Measurements from ENCODE around the gene BRD9.
"Not testable (repeated sequence)": the region's sequence is repeated elsewhere in the genome, so short reads cannot be mapped to it uniquely, and the experiment has no call there.

BRD9 gene

GRCh38 chr5:845676-846601 lies 46.7 kb downstream of the BRD9 start:
- not testable (repeated sequence) for H3K36me3 ChIP-seq (ENCODE audit: control insufficient read depth, insufficient read depth, low read length); DNase-seq (ENCODE audit: extremely low read depth, insufficient read length); H3K27me3 ChIP-seq (replicated peaks; ENCODE audit: control insufficient read depth, insufficient read depth, low read length); H3K4me3 ChIP-seq (replicated peaks; ENCODE audit: low read depth, low read length)

GRCh38 chr5:845031-845675 lies 47.4 kb downstream of the BRD9 start:
- DNase-seq (ENCODE audit: extremely low read depth, insufficient read length): not testable (repeated sequence)

DNA sequence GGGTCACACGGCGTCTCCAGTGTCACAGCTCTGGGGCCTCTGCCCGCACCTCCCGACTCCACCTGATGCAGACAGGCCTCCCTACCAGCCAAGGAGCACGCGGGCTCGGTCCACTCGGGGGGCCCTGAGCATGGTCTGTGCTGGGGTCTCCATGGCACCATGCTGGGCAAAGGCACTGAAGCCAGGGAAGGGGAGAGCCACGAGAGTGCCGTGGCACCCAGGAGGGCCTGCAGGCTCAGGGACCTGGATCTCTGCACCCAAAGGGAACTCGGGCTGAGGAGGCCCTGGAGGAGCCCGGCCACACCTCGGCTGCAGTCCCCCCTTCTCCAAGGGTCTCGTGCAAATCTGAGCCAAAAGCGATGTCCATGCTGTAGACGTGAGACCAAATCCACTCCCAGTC lies 48.2 kb downstream of the BRD9 start:
- not testable (repeated sequence) for H3K27me3 ChIP-seq (replicated peaks; ENCODE audit: control insufficient read depth, insufficient read depth, low read length); H3K36me3 ChIP-seq (ENCODE audit: control insufficient read depth, insufficient read depth, low read length); H3K4me3 ChIP-seq (replicated peaks; ENCODE audit: low read depth, low read length)
- peak; percentile 0 for DNase-seq (ENCODE audit: extremely low read depth, insufficient read length)

More at GRCh38 chr5:845031-845675, 47.4 kb downstream of the BRD9 start:
- not testable (repeated sequence) for H3K36me3 ChIP-seq (ENCODE audit: control insufficient read depth, insufficient read depth, low read length); H3K4me3 ChIP-seq (replicated peaks; ENCODE audit: low read depth, low read length); H3K27me3 ChIP-seq (replicated peaks; ENCODE audit: control insufficient read depth, insufficient read depth, low read length)

- not testable (repeated sequence) for H3K27me3 ChIP-seq (replicated peaks; ENCODE audit: control insufficient read depth, insufficient read depth, low read length); H3K36me3 ChIP-seq (ENCODE audit: control insufficient read depth, insufficient read depth, low read length); H3K4me3 ChIP-seq (replicated peaks; ENCODE audit: low read depth, low read length); DNase-seq (ENCODE audit: extremely low read depth, insufficient read length)
Observed at GRCh38 chr5:843926-844325, 48.7 kb downstream of the BRD9 start.

GRCh38 chr5:843371-843770 lies 49.2 kb downstream of the BRD9 start:
- not testable (repeated sequence) for H3K4me3 ChIP-seq (replicated peaks; ENCODE audit: low read depth, low read length); H3K27me3 ChIP-seq (replicated peaks; ENCODE audit: control insufficient read depth, insufficient read depth, low read length); DNase-seq (ENCODE audit: extremely low read depth, insufficient read length); H3K36me3 ChIP-seq (ENCODE audit: control insufficient read depth, insufficient read depth, low read length)

DNA sequence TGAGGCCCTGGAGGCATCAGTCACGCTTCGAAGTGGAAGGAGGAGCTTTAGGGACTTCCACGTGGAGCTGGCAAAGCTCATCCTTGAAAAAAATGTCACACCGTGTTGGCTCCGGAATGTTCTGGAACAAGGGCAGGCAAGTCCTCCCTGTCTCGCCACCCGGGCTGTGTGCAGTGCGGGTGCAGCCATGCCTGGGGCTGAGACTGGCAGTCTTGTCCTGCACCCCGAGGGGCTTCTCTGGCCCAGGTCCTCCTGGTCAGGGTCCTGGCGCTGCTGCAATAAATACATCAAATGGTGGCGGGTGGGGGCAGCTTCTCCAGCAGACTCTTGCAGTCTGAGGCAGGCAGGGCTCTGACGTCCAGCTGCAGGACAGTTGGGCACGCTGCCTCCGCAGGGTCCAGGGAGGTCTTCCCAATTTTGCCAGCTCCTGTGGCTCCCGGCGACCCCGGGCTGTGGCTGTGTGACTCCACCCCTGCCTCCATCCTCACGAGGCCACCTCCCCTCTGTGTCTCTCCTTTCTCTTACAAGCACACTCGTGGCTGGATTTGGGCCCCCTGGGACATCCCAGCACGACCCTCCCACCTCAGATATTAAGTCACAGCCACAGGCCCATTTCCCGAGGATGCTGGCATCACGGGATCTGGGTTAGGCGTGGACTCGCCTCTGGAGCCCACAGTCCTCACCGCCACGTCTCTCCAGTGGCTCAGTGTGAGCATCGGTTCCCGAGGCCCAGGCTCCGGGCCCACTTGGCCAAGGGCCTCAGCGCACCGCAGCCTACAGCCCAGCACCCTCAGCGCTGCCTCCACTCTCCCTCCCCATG lies 50.0 kb downstream of the BRD9 start:
- H3K36me3 ChIP-seq (ENCODE audit: control insufficient read depth, insufficient read depth, low read length); H3K27me3 ChIP-seq (replicated peaks; ENCODE audit: control insufficient read depth, insufficient read depth, low read length); DNase-seq (ENCODE audit: extremely low read depth, insufficient read length); H3K4me3 ChIP-seq (replicated peaks; ENCODE audit: low read depth, low read length): not testable (repeated sequence)

- not testable (repeated sequence) for DNase-seq (ENCODE audit: extremely low read depth, insufficient read length); H3K4me3 ChIP-seq (replicated peaks; ENCODE audit: low read depth, low read length); H3K27me3 ChIP-seq (replicated peaks; ENCODE audit: control insufficient read depth, insufficient read depth, low read length); H3K36me3 ChIP-seq (ENCODE audit: control insufficient read depth, insufficient read depth, low read length)
Observed at GRCh38 chr5:841531-842401, 50.8 kb downstream of the BRD9 start.

DNA sequence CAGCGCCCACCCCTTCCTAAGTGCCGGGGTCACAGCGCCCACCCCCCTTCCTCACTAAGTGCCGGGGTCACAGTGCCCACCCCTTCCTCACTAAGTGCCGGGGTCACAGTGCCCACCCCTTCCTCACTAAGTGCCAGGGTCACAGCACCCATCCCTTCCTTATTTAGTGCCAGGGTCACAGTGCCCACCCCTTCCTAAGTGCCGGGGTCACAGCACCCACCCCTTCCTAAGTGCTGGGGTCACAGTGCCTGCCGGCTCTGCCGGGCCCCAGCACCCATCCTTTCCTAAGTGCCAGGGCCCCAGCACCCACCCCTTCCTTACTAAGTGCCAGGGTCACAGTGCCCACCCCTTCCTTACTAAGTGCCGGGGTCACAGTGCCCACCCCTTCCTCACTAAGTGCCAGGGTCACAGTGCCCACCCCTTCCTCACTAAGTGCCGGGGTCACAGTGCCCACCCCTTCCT lies 51.6 kb downstream of the BRD9 start:
- H3K4me3 ChIP-seq (replicated peaks; ENCODE audit: low read depth, low read length); DNase-seq (ENCODE audit: extremely low read depth, insufficient read length); H3K27me3 ChIP-seq (replicated peaks; ENCODE audit: control insufficient read depth, insufficient read depth, low read length); H3K36me3 ChIP-seq (ENCODE audit: control insufficient read depth, insufficient read depth, low read length): not testable (repeated sequence)

GRCh38 chr5:840118-840973 lies 52.3 kb downstream of the BRD9 start:
- not testable (repeated sequence) for DNase-seq (ENCODE audit: extremely low read depth, insufficient read length); H3K4me3 ChIP-seq (replicated peaks; ENCODE audit: low read depth, low read length); H3K36me3 ChIP-seq (ENCODE audit: control insufficient read depth, insufficient read depth, low read length); H3K27me3 ChIP-seq (replicated peaks; ENCODE audit: control insufficient read depth, insufficient read depth, low read length)

GRCh38 chr5:838431-838851 lies 54.2 kb downstream of the BRD9 start:
- not testable (repeated sequence) for DNase-seq (ENCODE audit: extremely low read depth, insufficient read length); H3K27me3 ChIP-seq (replicated peaks; ENCODE audit: control insufficient read depth, insufficient read depth, low read length); H3K36me3 ChIP-seq (ENCODE audit: control insufficient read depth, insufficient read depth, low read length); H3K4me3 ChIP-seq (replicated peaks; ENCODE audit: low read depth, low read length)

GRCh38 chr5:837621-838121 lies 54.9 kb downstream of the BRD9 start:
- not testable (repeated sequence) for H3K27me3 ChIP-seq (replicated peaks; ENCODE audit: control insufficient read depth, insufficient read depth, low read length); H3K4me3 ChIP-seq (replicated peaks; ENCODE audit: low read depth, low read length); H3K36me3 ChIP-seq (ENCODE audit: control insufficient read depth, insufficient read depth, low read length); DNase-seq (ENCODE audit: extremely low read depth, insufficient read length)

DNA sequence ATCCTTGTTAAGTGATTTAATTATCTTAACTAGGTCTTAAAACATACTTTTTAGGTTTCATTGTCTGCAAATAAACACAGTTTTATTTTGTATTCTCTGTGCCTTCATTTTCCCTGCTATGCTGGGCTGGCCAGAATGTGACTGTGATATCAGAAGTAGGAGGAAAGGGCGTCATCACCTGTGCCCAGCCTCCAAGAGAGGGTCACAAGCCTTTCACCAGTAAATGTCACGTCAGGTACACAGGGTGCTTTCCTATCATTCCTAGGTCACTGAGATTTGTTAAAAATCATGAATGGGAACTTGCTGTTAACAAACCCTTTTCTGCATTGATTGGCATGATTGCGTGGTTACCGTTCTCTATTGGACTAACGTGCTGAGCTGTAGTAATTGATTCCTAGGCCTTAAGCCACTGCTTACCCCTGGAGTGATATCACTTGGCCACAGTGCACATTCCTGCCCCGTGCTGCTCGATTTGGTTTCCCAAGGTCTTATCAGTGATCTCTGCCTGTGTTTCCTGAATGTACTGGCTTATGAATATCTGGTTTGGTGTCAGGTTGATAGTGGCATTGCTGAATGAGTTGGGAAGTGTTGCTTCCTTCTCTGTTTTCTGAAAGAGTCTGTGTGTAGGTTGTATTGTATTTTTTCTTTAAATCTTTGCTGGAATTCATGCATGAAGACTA lies 56.5 kb downstream of the BRD9 start:
- H3K27me3 ChIP-seq (replicated peaks; ENCODE audit: control insufficient read depth, insufficient read depth, low read length); H3K36me3 ChIP-seq (ENCODE audit: control insufficient read depth, insufficient read depth, low read length); H3K4me3 ChIP-seq (replicated peaks; ENCODE audit: low read depth, low read length); DNase-seq (ENCODE audit: extremely low read depth, insufficient read length): not testable (repeated sequence)

Measured in GM06990 (cell line).